OCI-LY1 (cell line): ENCODE measurements around the gene ABCA4.

Experiments used
- H2AFZ ChIP-seq: fragments of 200-600 bp; sonication (generic), shearing (Covaris generic); 2 replicates; pipeline ENCODE4 v1.6.0; 2014; ENCODE audit warnings: antibody characterized with exemption, mild to moderate bottlenecking, low read length
- H3F3A ChIP-seq: fragments of 200-600 bp; sonication (generic), shearing (Covaris generic); 2 replicates; pipeline ENCODE4 v1.6.0; 2014; ENCODE audit warnings: mild to moderate bottlenecking, antibody characterized with exemption, low read length, moderate library complexity; ENCODE audit not compliant: insufficient read depth
- H3K27ac ChIP-seq: fragments of 200-600 bp; sonication (generic); 2 replicates; pipeline ENCODE4 v1.5.1; 2014; ENCODE audit warnings: low read length, mixed run types, mild to moderate bottlenecking, low read depth; ENCODE audit not compliant: poor library complexity, severe bottlenecking
- H3K27me3 ChIP-seq: fragments of 200-600 bp; sonication (generic); 2 replicates; pipeline ENCODE4 v1.6.0; 2014; ENCODE audit warnings: antibody characterized with exemption, mild to moderate bottlenecking, low read length, moderate library complexity; ENCODE audit not compliant: insufficient read depth
- H3K36me3 ChIP-seq: fragments of 200-600 bp; sonication (generic); 2 replicates; pipeline ENCODE4 v1.6.1; 2014; ENCODE audit warnings: mild to moderate bottlenecking, antibody characterized with exemption, low read length, moderate library complexity, mixed read lengths; ENCODE audit not compliant: insufficient read depth
- H3K4me1 ChIP-seq: fragments of 200-600 bp; sonication (generic); 2 replicates; pipeline ENCODE4 v1.5.1; 2014; ENCODE audit warnings: mild to moderate bottlenecking, low read length, moderate library complexity; ENCODE audit not compliant: insufficient read depth, severe bottlenecking
- H3K4me2 ChIP-seq: fragments of 200-600 bp; sonication (generic), shearing (Covaris generic); 2 replicates; pipeline ENCODE4 v1.6.1; 2014; ENCODE audit warnings: low read length
- H3K4me3 ChIP-seq: fragments of 200-600 bp; sonication (generic); 2 replicates; pipeline ENCODE4 v1.5.1; 2014; ENCODE audit warnings: low read length, low read depth, mild to moderate bottlenecking, mixed read lengths; ENCODE audit not compliant: poor library complexity, severe bottlenecking
- H3K79me2 ChIP-seq: fragments of 200-600 bp; shearing (Covaris generic); 2 replicates; pipeline ENCODE4 v1.6.1; 2016; ENCODE audit warnings: mixed run types, low read length, mixed read lengths; ENCODE audit not compliant: insufficient read depth
- H3K9ac ChIP-seq: fragments of 200-600 bp; sonication (generic), shearing (Covaris generic); 2 replicates; pipeline ENCODE4 v1.6.1; 2014; ENCODE audit warnings: mild to moderate bottlenecking, low read length, mixed read lengths
- H3K9me2 ChIP-seq: fragments of 200-600 bp; sonication (generic), shearing (Covaris generic); 2 replicates; pipeline ENCODE4 v1.6.1; 2014; ENCODE audit warnings: low read depth, mild to moderate bottlenecking, low read length, mixed read lengths
- H3K9me3 ChIP-seq: fragments of 200-600 bp; shearing (Covaris generic); 2 replicates; pipeline ENCODE4 v1.6.1; 2014; ENCODE audit warnings: low read length, mixed read lengths
- H4K20me1 ChIP-seq: fragments of 200-600 bp; sonication (generic), shearing (Covaris generic); 2 replicates; pipeline ENCODE4 v1.6.0; 2016; ENCODE audit warnings: mild to moderate bottlenecking, low read length; ENCODE audit not compliant: insufficient read depth
- CTCF ChIP-seq: fragments of 200-600 bp; sonication (generic), shearing (Covaris generic); IDR thresholded peaks from 2 replicates; pipeline ENCODE4 v1.5.1; 2017; ENCODE audit warnings: mild to moderate bottlenecking, antibody characterized with exemption, low read length, moderate library complexity, mixed read lengths
- EZH2 ChIP-seq: fragments of 200-600 bp; sonication (generic), shearing (Covaris generic); IDR thresholded peaks from 2 replicates; pipeline ENCODE4 v1.8.0; 2017; ENCODE audit warnings: borderline replicate concordance, mixed run types, mild to moderate bottlenecking, antibody characterized with exemption, low read length, moderate library complexity, mixed read lengths

ABCA4 gene

GRCh38 chr1:94117259-94117851 lies 3.6 kb downstream of the ABCA4 start:
- H3K27ac ChIP-seq, result no peak overlapping the region
- H3K27me3 ChIP-seq, result no peaks in the 10 kb centered on the region
- no peaks in the 10 kb centered on the region for H3F3A ChIP-seq
- H3K4me2 ChIP-seq, result no peak overlapping the region
- no peaks in the 10 kb centered on the region for H3K79me2 ChIP-seq
- TF ChIP-seq EZH2 (no peak), CTCF (no peak)
- H3K9me3 ChIP-seq, result no peaks in the 10 kb centered on the region
- no peaks in the 10 kb centered on the region for H3K4me1 ChIP-seq
- H2AFZ ChIP-seq, result no peak overlapping the region
- H3K9ac ChIP-seq, result no peak overlapping the region
- H3K36me3 ChIP-seq, result no peaks in the 10 kb centered on the region
- H3K9me2 ChIP-seq, result no peaks in the 10 kb centered on the region
- H3K4me3 ChIP-seq, result no peak overlapping the region
- no peaks in the 10 kb centered on the region for H4K20me1 ChIP-seq

- Histone ChIP-seq H3K4me2 (no peak overlapping the region), H3K9me3 (no peaks in the 10 kb centered on the region), H3K9me2 (no peaks in the 10 kb centered on the region), H3K27me3 (no peaks in the 10 kb centered on the region), H3K36me3 (no peaks in the 10 kb centered on the region), H3K9ac (no peak overlapping the region), H3K4me3 (no peak overlapping the region), H3K4me1 (no peaks in the 10 kb centered on the region), H2AFZ (no peak overlapping the region), H3K79me2 (no peaks in the 10 kb centered on the region), H4K20me1 (no peaks in the 10 kb centered on the region), H3K27ac (no peak overlapping the region), H3F3A (no peaks in the 10 kb centered on the region)
- TF ChIP-seq EZH2 (no peak), CTCF (no peak)
Observed at GRCh38 chr1:94115900-94116436, 5.0 kb downstream of the ABCA4 start.

DNA sequence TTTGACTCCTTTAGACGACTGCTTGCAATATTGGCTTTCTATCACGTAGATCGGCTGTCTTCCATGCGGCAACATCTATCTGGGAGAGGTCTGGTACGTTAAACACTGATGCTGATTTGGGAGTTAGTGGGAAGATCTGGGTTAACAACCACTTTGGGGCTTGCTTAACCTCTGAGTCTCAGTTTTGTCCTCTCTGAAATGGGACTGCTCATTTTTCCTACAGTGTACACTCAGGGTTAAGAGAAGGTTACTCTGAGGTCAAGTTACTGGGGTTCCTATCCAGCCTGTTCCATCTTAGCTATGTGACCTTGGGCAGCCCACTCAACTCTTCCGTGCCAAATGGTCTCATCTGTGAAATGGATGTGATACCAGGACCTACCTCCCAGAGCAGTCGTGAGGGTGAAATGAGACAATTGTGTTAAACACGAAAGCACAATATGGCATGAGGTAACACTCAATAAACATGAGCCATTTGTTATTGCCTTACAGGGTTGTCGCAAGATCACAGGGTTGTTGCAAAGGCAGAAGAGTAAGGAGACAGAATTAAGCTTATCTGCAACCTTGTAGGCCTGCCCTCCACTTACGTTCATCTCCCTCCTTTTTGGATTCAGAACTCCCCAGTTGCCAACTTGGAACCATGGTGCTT lies 5.6 kb downstream of the ABCA4 start:
- H3F3A ChIP-seq, result no peaks in the 10 kb centered on the region
- no peak overlapping the region for H3K4me2 ChIP-seq
- H3K27ac ChIP-seq, result no peak overlapping the region
- H3K79me2 ChIP-seq, result no peaks in the 10 kb centered on the region
- H3K27me3 ChIP-seq, result no peaks in the 10 kb centered on the region
- no peak overlapping the region for H3K4me3 ChIP-seq
- no peak overlapping the region for H3K9ac ChIP-seq
- no peaks in the 10 kb centered on the region for H3K36me3 ChIP-seq
- no peaks in the 10 kb centered on the region for H3K9me2 ChIP-seq
- H2AFZ ChIP-seq, result no peak overlapping the region
- no peaks in the 10 kb centered on the region for H3K9me3 ChIP-seq
- H3K4me1 ChIP-seq, result no peaks in the 10 kb centered on the region
- no peaks in the 10 kb centered on the region for H4K20me1 ChIP-seq
- no peak for TF ChIP-seq CTCF
- no peak for TF ChIP-seq EZH2
